Measurements from ENCODE around the gene JAZF1.

The JAZF1 gene

GRCh38 chr7:27835376-27835775 is 345.2 kb downstream of the JAZF1 start:
- no peak for DNase-seq (ENCODE audit: low spot score)

DNA sequence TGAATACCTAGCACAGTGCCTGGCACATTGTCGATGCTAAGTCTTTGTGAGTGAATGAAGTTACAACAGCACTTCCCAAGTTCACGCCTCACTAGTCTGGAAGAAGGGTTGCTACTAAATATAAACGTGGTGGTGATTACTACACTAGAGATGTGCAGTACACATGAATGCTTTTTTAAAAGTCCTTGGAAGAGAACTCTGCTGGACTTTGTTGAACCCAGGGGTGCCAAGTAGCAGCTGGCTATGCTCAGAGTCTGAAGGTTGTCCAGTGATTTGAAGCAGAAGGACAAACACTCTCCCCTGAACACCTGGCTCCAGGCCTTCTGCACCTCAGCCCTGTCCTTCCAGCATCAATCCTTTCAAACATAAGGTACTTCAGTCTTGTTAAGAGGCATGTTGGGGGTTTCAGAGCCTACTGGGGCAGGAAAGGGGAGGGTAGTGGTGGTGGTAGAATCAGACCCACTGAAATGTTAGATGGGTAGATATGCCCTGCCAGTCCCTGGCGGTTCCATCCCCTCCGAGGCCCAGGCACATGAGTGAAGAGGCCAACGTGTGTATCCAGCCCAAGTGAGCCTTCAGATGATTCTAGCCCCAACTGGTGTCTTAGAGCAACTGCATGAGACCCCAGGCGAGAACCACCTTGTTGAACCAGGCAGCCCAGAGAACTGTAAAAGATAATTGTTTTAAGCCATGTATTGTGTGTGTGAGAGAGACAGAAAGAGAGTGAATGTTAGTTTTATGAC is 346.2 kb downstream of the JAZF1 start:
- no peak for DNase-seq (ENCODE audit: low spot score)

DNA sequence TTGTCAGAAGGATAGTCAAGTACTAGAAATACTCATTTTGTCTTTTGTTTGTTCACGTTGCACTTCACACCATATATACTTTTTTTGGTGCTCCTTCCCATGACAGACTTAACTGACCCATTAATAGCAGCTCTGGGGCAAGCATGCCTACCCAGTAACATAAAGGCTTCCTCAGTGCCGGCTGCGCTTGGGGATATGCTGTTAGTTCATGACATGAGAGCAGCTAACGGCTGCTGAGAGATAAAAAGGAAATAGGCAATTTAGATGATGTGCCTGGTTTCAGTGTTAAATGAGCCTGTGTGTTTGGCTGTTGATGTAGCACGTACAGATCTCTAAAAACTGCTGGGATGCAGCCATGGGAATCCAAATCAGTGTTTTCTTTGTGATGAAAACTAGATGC is 354.2 kb downstream of the JAZF1 start:
- DNase-seq (ENCODE audit: low spot score) = no peak

DNA sequence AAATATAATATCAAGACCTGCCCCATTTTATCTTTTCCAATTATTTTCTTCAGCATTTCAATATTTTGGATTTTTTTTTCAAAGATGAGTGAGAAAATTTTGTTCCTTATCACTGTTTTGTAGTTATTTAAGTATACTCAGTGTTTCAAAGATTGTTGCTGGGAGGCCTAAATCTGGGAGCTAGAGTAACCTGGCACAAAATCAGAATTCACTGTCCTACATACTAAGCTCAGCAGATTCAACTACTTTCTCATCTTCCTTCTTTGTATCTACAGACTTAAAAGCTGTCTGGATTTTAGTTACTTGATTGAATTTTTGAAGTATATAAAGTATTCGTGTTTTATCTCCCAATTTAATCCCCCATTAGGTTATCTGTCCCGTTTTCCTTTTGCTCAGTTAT is 354.7 kb downstream of the JAZF1 start:
- no peak for DNase-seq (ENCODE audit: low spot score)

- DNase-seq (ENCODE audit: low spot score) = no peak
These were observed 358.4 kb downstream of the JAZF1 start for GRCh38 chr7:27822245-27822644.

GRCh38 chr7:27812706-27813105 is 367.9 kb downstream of the JAZF1 start:
- DNase-seq (ENCODE audit: low spot score) = no peak

- no peak for DNase-seq (ENCODE audit: low spot score)
These were observed 370.4 kb downstream of the JAZF1 start for GRCh38 chr7:27810186-27810585.

DNA sequence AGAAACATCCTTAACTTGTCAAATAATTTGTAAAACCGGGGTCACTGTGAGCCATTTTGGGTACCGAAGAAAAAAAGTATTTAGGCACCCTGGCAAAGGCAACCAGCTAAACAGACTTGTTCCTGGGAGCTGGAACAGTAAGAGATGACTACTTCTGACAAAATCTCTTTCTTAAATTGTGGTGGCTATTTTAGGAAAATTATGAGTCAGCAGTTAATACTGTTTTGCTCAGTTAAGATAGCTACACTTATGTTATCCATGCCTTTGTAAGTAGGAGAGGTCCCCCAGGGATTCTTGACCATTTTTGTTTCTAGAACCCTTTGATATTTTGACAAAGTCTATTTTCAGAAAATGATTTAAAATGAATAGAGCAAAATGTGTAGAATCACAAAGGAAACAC is 372.0 kb downstream of the JAZF1 start:
- no peak for DNase-seq (ENCODE audit: low spot score)

DNA sequence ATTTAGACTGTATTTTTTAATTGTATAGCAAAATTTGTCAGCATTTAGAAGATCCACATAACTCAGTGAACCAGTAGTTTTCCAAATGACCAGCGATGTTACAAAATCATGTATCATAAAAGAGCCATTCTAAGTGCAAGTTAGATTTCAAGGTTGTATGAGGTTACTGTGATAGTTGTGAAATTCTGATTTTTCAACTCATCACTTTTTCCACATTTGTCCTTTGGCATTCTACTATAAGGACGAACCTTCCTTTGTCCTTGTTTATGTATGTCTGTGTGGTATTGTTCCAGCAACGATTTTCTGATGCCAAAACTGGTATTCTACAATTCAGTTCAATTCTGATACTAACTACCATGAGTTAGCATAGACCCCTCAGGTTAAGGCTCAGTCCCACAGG is 376.5 kb downstream of the JAZF1 start:
- DNase-seq (ENCODE audit: low spot score) = no peak

DNA sequence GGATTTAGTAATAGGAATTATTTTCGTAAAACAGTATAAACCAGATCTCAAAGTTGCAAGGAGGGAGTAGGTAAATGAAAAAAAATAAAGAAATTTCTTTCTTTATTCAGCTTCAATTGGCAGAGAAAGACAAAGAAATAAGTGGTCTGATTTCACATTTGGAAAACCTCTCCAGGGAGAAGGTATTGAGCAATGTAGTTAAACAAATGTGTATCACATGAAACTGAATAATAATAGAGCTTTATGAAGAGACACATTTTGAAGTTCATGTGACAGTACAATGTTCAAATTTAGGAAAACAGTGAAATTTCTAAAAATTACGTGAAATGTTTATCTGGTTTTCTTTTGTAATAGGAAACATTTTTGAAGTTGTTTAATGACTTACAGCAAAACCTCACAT is 377.6 kb downstream of the JAZF1 start:
- DNase-seq (ENCODE audit: low spot score) = no peak

DNA sequence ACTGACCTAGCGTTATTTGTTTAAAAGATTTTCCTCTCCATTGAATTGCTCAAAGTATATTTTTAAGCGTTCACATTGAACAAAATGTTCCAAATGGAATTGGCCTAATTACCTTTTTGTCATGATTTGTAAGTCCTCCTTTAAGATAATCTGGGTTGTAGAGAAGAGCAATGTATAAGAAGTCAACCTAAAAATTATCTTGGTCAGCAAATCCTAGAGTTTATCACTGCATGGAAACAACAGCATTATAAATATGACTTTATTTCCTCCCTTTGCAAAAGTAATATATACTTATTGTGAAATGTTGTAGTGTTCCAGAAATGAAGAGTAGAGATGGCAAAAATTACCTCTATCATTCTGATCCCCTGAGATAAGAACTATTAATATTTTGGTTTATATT is 381.4 kb downstream of the JAZF1 start:
- no peak for DNase-seq (ENCODE audit: low spot score)

DNA sequence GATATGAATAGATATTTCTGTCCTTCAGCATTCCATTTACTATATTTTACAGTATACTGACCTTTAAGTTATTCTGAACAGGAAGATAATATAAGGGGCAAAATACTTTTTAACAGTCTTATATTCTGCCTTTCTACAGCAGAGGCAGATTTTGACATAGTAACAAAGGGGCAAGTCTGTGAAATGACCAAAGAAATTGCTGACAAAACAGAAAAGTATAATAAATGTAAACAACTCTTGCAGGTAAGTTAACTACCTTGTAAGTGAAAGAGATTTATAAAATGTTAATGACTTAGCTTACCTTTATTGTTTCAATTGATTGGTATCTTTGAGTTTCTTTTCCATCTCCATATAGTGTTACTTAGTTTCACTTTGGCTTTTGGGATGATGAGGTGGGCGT is 384.6 kb downstream of the JAZF1 start:
- no peak for DNase-seq (ENCODE audit: low spot score)

GRCh38 chr7:27793780-27794179 is 386.8 kb downstream of the JAZF1 start:
- no peak for DNase-seq (ENCODE audit: low spot score)

- no peak for DNase-seq (ENCODE audit: low spot score)
These were observed 392.2 kb downstream of the JAZF1 start for GRCh38 chr7:27788437-27788836.

DNA sequence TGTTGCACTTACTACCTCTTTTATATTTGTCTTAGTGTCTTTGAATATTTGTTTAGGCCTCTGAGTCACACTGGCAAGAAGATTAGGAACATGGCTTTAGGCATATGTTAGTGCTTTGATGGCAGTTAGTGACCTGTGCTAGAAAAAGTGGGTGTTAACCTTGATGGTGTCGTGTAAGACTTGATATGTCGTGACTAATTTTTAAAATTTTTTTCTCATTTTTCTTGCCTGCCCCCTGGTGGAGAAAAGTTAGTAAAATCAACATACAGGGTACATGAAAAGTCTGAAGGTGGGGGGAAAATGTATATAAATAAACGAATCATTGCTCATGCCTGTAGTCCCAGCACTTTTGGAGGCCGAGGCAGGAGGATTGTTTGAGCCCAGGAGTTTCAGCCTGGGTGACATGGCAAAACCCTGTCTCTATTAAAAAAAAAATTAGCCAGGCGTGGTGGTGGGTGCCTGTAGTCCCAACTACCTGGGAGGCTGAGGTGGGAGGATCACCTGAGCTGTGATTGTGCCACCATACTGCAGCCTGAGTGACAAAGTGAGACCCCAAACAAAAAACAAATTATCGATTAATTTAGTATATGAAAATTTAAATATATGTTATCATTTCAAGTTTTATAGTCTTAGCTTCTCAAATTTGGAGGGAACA is 396.1 kb downstream of the JAZF1 start:
- DNase-seq (ENCODE audit: low spot score) = peak; percentile 11

- no peak for DNase-seq (ENCODE audit: low spot score)
These were observed 397.7 kb downstream of the JAZF1 start for GRCh38 chr7:27782849-27783248.

DNA sequence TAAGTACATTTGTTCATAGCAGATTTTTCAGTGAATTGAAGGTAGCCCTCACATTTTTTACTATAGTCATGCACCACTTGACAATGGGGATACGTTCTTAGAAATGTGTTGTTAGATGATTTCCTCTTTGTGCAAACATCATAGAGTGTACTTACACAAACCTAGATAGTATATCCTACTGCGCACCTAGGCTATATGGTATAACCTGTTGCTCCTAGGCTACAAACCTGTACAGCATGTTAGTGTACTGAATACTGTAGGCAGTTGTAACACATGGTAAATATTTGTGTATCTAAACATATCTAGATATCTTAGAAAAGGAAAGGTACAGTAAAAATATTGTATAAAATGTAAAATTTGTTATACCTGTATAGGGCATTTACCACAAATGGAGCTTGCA is 399.4 kb downstream of the JAZF1 start:
- no peak for DNase-seq (ENCODE audit: low spot score)
